ENCODE measurements around the gene TCOF1.

- no peak for TF ChIP-seq CTCF (IDR thresholded peaks at IDR 0.05; ENCODE audit: low read depth, low read length)
- TF ChIP-seq EZH2phosphoT487 (IDR thresholded peaks at IDR 0.05; ENCODE audit: low read depth): no peak
Measured at GRCh38 chr5:150323819-150324218, 33.7 kb upstream of the TCOF1 start.

All from OCI-LY3 (cell line).